Neural cell (in vitro differentiated cells): Measurements from ENCODE around the gene NUBP2. TPM values are rescaled to one million over a fixed set of nuclear protein-coding genes. Genes with fewer than 3 reads are reported as not detected.

Experiments used
- H2AFZ ChIP-seq: fragments of 200-600, 300-800 bp; sonication (generic), shearing (Covaris generic); 2 replicates; pipeline ENCODE4 v1.6.0; 2014; ENCODE audit warnings: low read depth, mild to moderate bottlenecking, antibody characterized with exemption, low read length, moderate library complexity
- H3F3A ChIP-seq: fragments of 200-600 bp; shearing (Covaris generic); 2 replicates; pipeline ENCODE4 v1.6.1; 2016; ENCODE audit warnings: mild to moderate bottlenecking, moderate library complexity, mixed read lengths, antibody characterized with exemption, low read length; ENCODE audit not compliant: insufficient read depth, poor library complexity, severe bottlenecking
- H3K27ac ChIP-seq: fragments of 200-600, 300-800 bp; sonication (generic), shearing (Covaris generic); 2 replicates; pipeline ENCODE4 v1.5.1; 2014; ENCODE audit warnings: mild to moderate bottlenecking, low read length, moderate library complexity
- H3K27me3 ChIP-seq: fragments of 300-800, 200-600 bp; sonication (generic), shearing (Covaris generic); 2 replicates; pipeline ENCODE4 v1.6.0; 2014; ENCODE audit warnings: mild to moderate bottlenecking, low read depth, low read length, moderate library complexity; ENCODE audit not compliant: insufficient read depth
- H3K36me3 ChIP-seq: fragments of 300-800, 200-600 bp; sonication (generic), shearing (Covaris generic); 2 replicates; pipeline ENCODE4 v1.5.1; 2014; ENCODE audit warnings: mild to moderate bottlenecking, antibody characterized with exemption, low read length, moderate library complexity; ENCODE audit not compliant: insufficient read depth
- H3K4me2 ChIP-seq: fragments of 300-800, 200-600 bp; sonication (generic), shearing (Covaris generic); 2 replicates; pipeline ENCODE4 v1.6.0; 2014; ENCODE audit warnings: mild to moderate bottlenecking, low read length
- H3K4me3 ChIP-seq: fragments of 300-800, 200-600 bp; sonication (generic), shearing (Covaris generic); 2 replicates; pipeline ENCODE4 v1.5.1; 2014; ENCODE audit warnings: mild to moderate bottlenecking, low read length, moderate library complexity
- H3K79me2 ChIP-seq: fragments of 200-600 bp; shearing (Covaris generic); replicated peaks from 2 replicates; pipeline ENCODE4 v1.6.0; 2014; ENCODE audit warnings: mild to moderate bottlenecking, low read length, moderate library complexity; ENCODE audit not compliant: insufficient read depth
- H3K9ac ChIP-seq: fragments of 300-800, 200-600 bp; sonication (generic), shearing (Covaris generic); 2 replicates; pipeline ENCODE4 v1.6.1; 2016; ENCODE audit warnings: mild to moderate bottlenecking, low read length, mixed read lengths
- H3K9me2 ChIP-seq: fragments of 200-600 bp; shearing (Covaris generic); 2 replicates; pipeline ENCODE4 v1.6.1; 2016; ENCODE audit warnings: mild to moderate bottlenecking, low read length, mixed read lengths; ENCODE audit not compliant: insufficient read depth
- H3K9me3 ChIP-seq: fragments of 200-600, 300-800 bp; sonication (generic), shearing (Covaris generic); 2 replicates; pipeline ENCODE4 v1.6.1; 2016; ENCODE audit warnings: mild to moderate bottlenecking, mixed run types, low read length, moderate library complexity, mixed read lengths
- H4K20me1 ChIP-seq: fragments of 200-600 bp; shearing (Covaris generic); 2 replicates; pipeline ENCODE4 v1.6.1; 2016; ENCODE audit warnings: mild to moderate bottlenecking, mixed run types; ENCODE audit not compliant: insufficient read depth
- EP300 ChIP-seq: fragments of 450-650 bp; conservative IDR thresholded peaks from 2 replicates; pipeline ENCODE4 v1.6.1; 2014; ENCODE audit warnings: antibody characterized with exemption, mild to moderate bottlenecking, moderate library complexity; ENCODE audit not compliant: poor library complexity, severe bottlenecking
- EZH2 ChIP-seq: fragments of 200-600, 300-800 bp; shearing (Covaris generic), sonication (generic); IDR thresholded peaks from 2 replicates; pipeline ENCODE4 v1.6.1; 2014; ENCODE audit warnings: antibody characterized with exemption, low read length, borderline replicate concordance, mild to moderate bottlenecking; ENCODE audit not compliant: insufficient read depth, poor library complexity, severe bottlenecking
- MXI1 ChIP-seq: fragments of 450-650 bp; conservative IDR thresholded peaks from 2 replicates; pipeline ENCODE4 v1.6.1; 2014; ENCODE audit warnings: antibody characterized with exemption, mild to moderate bottlenecking; ENCODE audit not compliant: poor library complexity, severe bottlenecking
- POLR2AphosphoS5 ChIP-seq: IDR thresholded peaks from 2 replicates; pipeline ENCODE4 v1.6.1; 2012
- RAD21 ChIP-seq: fragments of 450-650 bp; conservative IDR thresholded peaks from 2 replicates; pipeline ENCODE4 v1.6.1; 2014; ENCODE audit warnings: antibody characterized with exemption, mild to moderate bottlenecking, moderate library complexity
- SMC3 ChIP-seq: fragments of 450-650 bp; conservative IDR thresholded peaks from 2 replicates; pipeline ENCODE4 v1.6.1; 2014; ENCODE audit warnings: antibody characterized with exemption, mild to moderate bottlenecking, moderate library complexity; ENCODE audit not compliant: poor library complexity
- TAF1 ChIP-seq: IDR thresholded peaks from 2 replicates; pipeline ENCODE4 v1.6.1; 2012; ENCODE audit warnings: low read depth
- polyA plus RNA-seq: library from polyadenylated mRNA; depleted of rRNA; stranded (reverse); fragments of >200 nt; gene quantifications from 2 replicates; pipeline ENCODE4 v1.2.3, GENCODE V29; 2014
- TF ChIP-seq, protein P1 (sequence below): IDR thresholded peaks from 2 replicates; pipeline ENCODE4 v1.6.1; 2012; ENCODE audit warnings: borderline replicate concordance
- TF ChIP-seq, protein P2 (sequence below): fragments of 450-650 bp; IDR thresholded peaks from 2 replicates; pipeline ENCODE4 v1.5.1; 2014; ENCODE audit warnings: antibody characterized with exemption, mild to moderate bottlenecking, moderate library complexity; ENCODE audit not compliant: poor library complexity, severe bottlenecking

Gene NUBP2
- polyA plus RNA-seq, 1 donor from 2014 or later = 213 TPM

GRCh38 chr16:1740781-1741490, 41.8 kb upstream of the NUBP2 start:
- no peaks in the 10 kb centered on the region for H4K20me1 ChIP-seq
- H3K36me3 ChIP-seq = no peaks in the 10 kb centered on the region

GRCh38 chr16:1741553-1742165, 41.1 kb upstream of the NUBP2 start:
- H3K27ac ChIP-seq = no peak overlapping the region
- H3K79me2 ChIP-seq = no peaks in the 10 kb centered on the region
- no peaks in the 10 kb centered on the region for H3K9me2 ChIP-seq
- no peaks in the 10 kb centered on the region for H3F3A ChIP-seq
- no peaks in the 10 kb centered on the region for H3K36me3 ChIP-seq
- H3K4me2 ChIP-seq = no peak overlapping the region
- H3K27me3 ChIP-seq = no peaks in the 10 kb centered on the region
- no peak overlapping the region for H3K4me3 ChIP-seq
- no peak overlapping the region for H3K9ac ChIP-seq
- TF ChIP-seq POLR2AphosphoS5 (no peak), SMC3 (no peak), EP300 (no peak), MXI1 (no peak), EZH2 (no peak), TAF1 (no peak), RAD21 (no peak)
- TF ChIP-seq, protein P1, sequence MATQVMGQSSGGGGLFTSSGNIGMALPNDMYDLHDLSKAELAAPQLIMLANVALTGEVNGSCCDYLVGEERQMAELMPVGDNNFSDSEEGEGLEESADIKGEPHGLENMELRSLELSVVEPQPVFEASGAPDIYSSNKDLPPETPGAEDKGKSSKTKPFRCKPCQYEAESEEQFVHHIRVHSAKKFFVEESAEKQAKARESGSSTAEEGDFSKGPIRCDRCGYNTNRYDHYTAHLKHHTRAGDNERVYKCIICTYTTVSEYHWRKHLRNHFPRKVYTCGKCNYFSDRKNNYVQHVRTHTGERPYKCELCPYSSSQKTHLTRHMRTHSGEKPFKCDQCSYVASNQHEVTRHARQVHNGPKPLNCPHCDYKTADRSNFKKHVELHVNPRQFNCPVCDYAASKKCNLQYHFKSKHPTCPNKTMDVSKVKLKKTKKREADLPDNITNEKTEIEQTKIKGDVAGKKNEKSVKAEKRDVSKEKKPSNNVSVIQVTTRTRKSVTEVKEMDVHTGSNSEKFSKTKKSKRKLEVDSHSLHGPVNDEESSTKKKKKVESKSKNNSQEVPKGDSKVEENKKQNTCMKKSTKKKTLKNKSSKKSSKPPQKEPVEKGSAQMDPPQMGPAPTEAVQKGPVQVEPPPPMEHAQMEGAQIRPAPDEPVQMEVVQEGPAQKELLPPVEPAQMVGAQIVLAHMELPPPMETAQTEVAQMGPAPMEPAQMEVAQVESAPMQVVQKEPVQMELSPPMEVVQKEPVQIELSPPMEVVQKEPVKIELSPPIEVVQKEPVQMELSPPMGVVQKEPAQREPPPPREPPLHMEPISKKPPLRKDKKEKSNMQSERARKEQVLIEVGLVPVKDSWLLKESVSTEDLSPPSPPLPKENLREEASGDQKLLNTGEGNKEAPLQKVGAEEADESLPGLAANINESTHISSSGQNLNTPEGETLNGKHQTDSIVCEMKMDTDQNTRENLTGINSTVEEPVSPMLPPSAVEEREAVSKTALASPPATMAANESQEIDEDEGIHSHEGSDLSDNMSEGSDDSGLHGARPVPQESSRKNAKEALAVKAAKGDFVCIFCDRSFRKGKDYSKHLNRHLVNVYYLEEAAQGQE = no peak
- TF ChIP-seq, protein P2, sequence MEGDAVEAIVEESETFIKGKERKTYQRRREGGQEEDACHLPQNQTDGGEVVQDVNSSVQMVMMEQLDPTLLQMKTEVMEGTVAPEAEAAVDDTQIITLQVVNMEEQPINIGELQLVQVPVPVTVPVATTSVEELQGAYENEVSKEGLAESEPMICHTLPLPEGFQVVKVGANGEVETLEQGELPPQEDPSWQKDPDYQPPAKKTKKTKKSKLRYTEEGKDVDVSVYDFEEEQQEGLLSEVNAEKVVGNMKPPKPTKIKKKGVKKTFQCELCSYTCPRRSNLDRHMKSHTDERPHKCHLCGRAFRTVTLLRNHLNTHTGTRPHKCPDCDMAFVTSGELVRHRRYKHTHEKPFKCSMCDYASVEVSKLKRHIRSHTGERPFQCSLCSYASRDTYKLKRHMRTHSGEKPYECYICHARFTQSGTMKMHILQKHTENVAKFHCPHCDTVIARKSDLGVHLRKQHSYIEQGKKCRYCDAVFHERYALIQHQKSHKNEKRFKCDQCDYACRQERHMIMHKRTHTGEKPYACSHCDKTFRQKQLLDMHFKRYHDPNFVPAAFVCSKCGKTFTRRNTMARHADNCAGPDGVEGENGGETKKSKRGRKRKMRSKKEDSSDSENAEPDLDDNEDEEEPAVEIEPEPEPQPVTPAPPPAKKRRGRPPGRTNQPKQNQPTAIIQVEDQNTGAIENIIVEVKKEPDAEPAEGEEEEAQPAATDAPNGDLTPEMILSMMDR = no peak
- H4K20me1 ChIP-seq = no peaks in the 10 kb centered on the region
- no peaks in the 10 kb centered on the region for H3K9me3 ChIP-seq
- H2AFZ ChIP-seq = no peak overlapping the region

More at GRCh38 chr16:1740781-1741490, 41.8 kb upstream of the NUBP2 start:
- Histone ChIP-seq H3K4me2 (no peak overlapping the region), H3K9me3 (no peaks in the 10 kb centered on the region), H3K9me2 (no peaks in the 10 kb centered on the region), H3K27ac (no peak overlapping the region), H3K9ac (no peak overlapping the region), H3K27me3 (no peaks in the 10 kb centered on the region), H3K4me3 (no peak overlapping the region), H3K79me2 (no peaks in the 10 kb centered on the region), H3F3A (no peaks in the 10 kb centered on the region), H2AFZ (no peak overlapping the region)
- TF ChIP-seq, protein P1 = no peak
- TF ChIP-seq, protein P2 = no peak
- TF ChIP-seq SMC3 (no peak), EP300 (no peak), EZH2 (no peak), RAD21 (no peak), MXI1 (no peak), TAF1 (no peak), POLR2AphosphoS5 (no peak)
